Sigmoid colon (tissue), 4 donors: Measurements from ENCODE around the gene LAIR2.

Source experiments
- POLR2AphosphoS5 ChIP-seq, 4 donors: sonication (generic); formaldehyde crosslinking; IDR thresholded peaks; one replicate each; pipeline ENCODE4 v1.6.1; 2017; ENCODE audit warnings: antibody characterized with exemption in 4 of 4
- TF ChIP-seq, protein P1 (sequence below), 4 experiments: fragments of 450-650 bp in 3 of 4; fragments of 200-600 bp in 1 of 4; IDR thresholded peaks; one replicate each; pipeline ENCODE4 v1.5.1; 2016 to 2019; ENCODE audit warnings: antibody characterized with exemption in 4 of 4, mild to moderate bottlenecking in 3 of 4, moderate library complexity in 2 of 4

DNA sequence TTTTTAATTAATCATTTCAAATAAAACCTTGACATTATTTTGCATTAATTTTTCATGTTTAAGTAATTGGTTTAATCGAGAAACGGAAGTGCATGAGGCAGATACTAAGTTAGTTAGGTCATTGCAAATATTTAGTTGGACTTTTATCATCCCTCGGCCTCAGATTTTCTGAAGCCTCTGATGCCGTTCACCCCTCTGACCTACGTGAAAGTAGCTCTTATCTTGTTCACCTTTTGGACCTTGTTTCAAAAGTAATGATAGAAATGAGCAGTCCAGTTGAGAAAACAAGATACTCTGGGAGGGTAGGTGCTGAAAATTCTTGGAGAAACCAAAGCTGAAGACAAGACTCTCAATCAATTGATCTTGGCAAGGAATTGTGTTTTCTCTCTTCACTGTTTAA, 23.0 kb downstream of the LAIR2 start:
- no peak for TF ChIP-seq POLR2AphosphoS5 (IDR thresholded peaks at IDR 0.05)
- TF ChIP-seq, protein P1, sequence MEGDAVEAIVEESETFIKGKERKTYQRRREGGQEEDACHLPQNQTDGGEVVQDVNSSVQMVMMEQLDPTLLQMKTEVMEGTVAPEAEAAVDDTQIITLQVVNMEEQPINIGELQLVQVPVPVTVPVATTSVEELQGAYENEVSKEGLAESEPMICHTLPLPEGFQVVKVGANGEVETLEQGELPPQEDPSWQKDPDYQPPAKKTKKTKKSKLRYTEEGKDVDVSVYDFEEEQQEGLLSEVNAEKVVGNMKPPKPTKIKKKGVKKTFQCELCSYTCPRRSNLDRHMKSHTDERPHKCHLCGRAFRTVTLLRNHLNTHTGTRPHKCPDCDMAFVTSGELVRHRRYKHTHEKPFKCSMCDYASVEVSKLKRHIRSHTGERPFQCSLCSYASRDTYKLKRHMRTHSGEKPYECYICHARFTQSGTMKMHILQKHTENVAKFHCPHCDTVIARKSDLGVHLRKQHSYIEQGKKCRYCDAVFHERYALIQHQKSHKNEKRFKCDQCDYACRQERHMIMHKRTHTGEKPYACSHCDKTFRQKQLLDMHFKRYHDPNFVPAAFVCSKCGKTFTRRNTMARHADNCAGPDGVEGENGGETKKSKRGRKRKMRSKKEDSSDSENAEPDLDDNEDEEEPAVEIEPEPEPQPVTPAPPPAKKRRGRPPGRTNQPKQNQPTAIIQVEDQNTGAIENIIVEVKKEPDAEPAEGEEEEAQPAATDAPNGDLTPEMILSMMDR (IDR thresholded peaks at IDR 0.05) = no peak
